ENCODE data around the gene GALNTL6. TPM values are rescaled to one million over a fixed set of nuclear protein-coding genes. Genes with fewer than 3 reads are reported as not detected.

The GALNTL6 gene
- total and polyA plus RNA-seq, 2 experiments from 2014 or later, result 0.38 to 0.40 TPM

- TF ChIP-seq, protein P1, sequence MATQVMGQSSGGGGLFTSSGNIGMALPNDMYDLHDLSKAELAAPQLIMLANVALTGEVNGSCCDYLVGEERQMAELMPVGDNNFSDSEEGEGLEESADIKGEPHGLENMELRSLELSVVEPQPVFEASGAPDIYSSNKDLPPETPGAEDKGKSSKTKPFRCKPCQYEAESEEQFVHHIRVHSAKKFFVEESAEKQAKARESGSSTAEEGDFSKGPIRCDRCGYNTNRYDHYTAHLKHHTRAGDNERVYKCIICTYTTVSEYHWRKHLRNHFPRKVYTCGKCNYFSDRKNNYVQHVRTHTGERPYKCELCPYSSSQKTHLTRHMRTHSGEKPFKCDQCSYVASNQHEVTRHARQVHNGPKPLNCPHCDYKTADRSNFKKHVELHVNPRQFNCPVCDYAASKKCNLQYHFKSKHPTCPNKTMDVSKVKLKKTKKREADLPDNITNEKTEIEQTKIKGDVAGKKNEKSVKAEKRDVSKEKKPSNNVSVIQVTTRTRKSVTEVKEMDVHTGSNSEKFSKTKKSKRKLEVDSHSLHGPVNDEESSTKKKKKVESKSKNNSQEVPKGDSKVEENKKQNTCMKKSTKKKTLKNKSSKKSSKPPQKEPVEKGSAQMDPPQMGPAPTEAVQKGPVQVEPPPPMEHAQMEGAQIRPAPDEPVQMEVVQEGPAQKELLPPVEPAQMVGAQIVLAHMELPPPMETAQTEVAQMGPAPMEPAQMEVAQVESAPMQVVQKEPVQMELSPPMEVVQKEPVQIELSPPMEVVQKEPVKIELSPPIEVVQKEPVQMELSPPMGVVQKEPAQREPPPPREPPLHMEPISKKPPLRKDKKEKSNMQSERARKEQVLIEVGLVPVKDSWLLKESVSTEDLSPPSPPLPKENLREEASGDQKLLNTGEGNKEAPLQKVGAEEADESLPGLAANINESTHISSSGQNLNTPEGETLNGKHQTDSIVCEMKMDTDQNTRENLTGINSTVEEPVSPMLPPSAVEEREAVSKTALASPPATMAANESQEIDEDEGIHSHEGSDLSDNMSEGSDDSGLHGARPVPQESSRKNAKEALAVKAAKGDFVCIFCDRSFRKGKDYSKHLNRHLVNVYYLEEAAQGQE (IDR thresholded peaks at IDR 0.05; ENCODE audit: unreplicated experiment), result no peak
Measured at GRCh38 chr4:171929907-171930306, 116.7 kb downstream of the GALNTL6 start (continued).

DNA sequence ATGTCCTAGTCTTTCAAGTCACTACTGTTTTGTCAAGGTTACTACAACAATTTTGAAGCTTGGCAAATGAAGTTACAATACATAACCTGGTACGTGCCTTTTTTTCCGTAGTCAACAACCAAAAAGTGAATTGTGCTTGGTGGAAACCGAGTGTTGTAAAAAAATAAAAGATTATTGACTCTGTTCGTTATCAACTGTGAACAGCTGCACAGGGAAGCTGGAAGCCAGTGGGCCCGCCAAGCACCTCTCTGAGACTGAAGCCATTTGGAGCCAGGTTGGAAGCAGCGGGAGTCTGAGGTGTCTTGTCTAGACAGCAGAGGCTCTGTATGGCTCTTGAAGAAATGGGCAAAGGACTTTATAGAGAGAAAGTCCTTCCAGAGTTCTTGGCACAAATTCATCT is 119.0 kb downstream of the GALNTL6 start:
- Histone ChIP-seq H3K9me2 (ENCODE audit: insufficient read depth) (no peaks in the 10 kb centered on the region), H3K36me3 (ENCODE audit: insufficient read depth) (no peaks in the 10 kb centered on the region), H3F3A (replicated peaks; ENCODE audit: low read depth) (no peaks in the 10 kb centered on the region), H2AFZ (no peak overlapping the region), H3K4me3 (no peak overlapping the region), H4K20me1 (replicated peaks; ENCODE audit: insufficient read depth) (no peaks in the 10 kb centered on the region), H3K79me2 (replicated peaks; ENCODE audit: insufficient read depth) (no peaks in the 10 kb centered on the region), H3K4me2 (no peak overlapping the region), H3K27me3 (ENCODE audit: insufficient read depth) (no peaks in the 10 kb centered on the region), H3K27ac (ENCODE audit: low read depth) (no peak overlapping the region), H3K4me1 (ENCODE audit: insufficient read depth) (no peaks in the 10 kb centered on the region)
- Mint-ChIP-seq H3K4me1 (peaks cover 5% of the 10 kb centered on the region; the same call in 2 of the 3 replicates), H3K36me3 (ENCODE audit: low read depth) (peaks cover 4% of the 10 kb centered on the region; the same call in 1 of the 3 replicates), H3K9me3 (peaks cover 6% of the 10 kb centered on the region; the same call in 1 of the 3 replicates), H3K27ac (no peak overlapping the region), H3K27me3 (ENCODE audit: insufficient read depth, low read depth, poor library complexity) (no peaks in the 10 kb centered on the region), H3K4me3 (no peak overlapping the region)
- ATAC-seq (no peak), DNase-seq (ENCODE audit: low spot score) (no peak)
- TF ChIP-seq ZNF331 (CRISPR knock-in tag; IDR thresholded peaks at IDR 0.05; ENCODE audit: low read depth), result no peak
- no peak for TF ChIP-seq STAT1 (IDR thresholded peaks at IDR 0.05; ENCODE audit: unreplicated experiment)
- no peak for TF ChIP-seq ZNF114 (CRISPR knock-in tag; IDR thresholded peaks at IDR 0.05)
- TF ChIP-seq, protein P2, sequence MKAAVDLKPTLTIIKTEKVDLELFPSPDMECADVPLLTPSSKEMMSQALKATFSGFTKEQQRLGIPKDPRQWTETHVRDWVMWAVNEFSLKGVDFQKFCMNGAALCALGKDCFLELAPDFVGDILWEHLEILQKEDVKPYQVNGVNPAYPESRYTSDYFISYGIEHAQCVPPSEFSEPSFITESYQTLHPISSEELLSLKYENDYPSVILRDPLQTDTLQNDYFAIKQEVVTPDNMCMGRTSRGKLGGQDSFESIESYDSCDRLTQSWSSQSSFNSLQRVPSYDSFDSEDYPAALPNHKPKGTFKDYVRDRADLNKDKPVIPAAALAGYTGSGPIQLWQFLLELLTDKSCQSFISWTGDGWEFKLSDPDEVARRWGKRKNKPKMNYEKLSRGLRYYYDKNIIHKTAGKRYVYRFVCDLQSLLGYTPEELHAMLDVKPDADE (IDR thresholded peaks at IDR 0.05), result no peak
- TF ChIP-seq EZH2phosphoT487 (IDR thresholded peaks at IDR 0.05; ENCODE audit: unreplicated experiment), result no peak
- no peak for TF ChIP-seq JUNB (IDR thresholded peaks at IDR 0.05; ENCODE audit: unreplicated experiment)
- no peak for TF ChIP-seq NANOG (IDR thresholded peaks at IDR 0.05; ENCODE audit: borderline replicate concordance)
- no peak for TF ChIP-seq POLR2AphosphoS5 (IDR thresholded peaks at IDR 0.05; ENCODE audit: low read depth)
- TF ChIP-seq CTCF (conservative IDR thresholded peaks at IDR 0.05; ENCODE audit: low read depth in 2 of 2), result no peak
- TF ChIP-seq, protein P1 (IDR thresholded peaks at IDR 0.05; ENCODE audit: unreplicated experiment), result no peak
- no peak for TF ChIP-seq EZH2 (IDR thresholded peaks at IDR 0.05; ENCODE audit: low read depth, unreplicated experiment)
- TF ChIP-seq CREB1 (CRISPR knock-in tag; IDR thresholded peaks at IDR 0.05; ENCODE audit: low read depth), result no peak
